ENCODE data around the gene MRGPRG. TPM values are rescaled to one million over a fixed set of nuclear protein-coding genes. Genes with fewer than 3 reads are reported as not detected.

MRGPRG gene
- total RNA-seq, 2 experiments from 2014 or later, result not detected

DNA sequence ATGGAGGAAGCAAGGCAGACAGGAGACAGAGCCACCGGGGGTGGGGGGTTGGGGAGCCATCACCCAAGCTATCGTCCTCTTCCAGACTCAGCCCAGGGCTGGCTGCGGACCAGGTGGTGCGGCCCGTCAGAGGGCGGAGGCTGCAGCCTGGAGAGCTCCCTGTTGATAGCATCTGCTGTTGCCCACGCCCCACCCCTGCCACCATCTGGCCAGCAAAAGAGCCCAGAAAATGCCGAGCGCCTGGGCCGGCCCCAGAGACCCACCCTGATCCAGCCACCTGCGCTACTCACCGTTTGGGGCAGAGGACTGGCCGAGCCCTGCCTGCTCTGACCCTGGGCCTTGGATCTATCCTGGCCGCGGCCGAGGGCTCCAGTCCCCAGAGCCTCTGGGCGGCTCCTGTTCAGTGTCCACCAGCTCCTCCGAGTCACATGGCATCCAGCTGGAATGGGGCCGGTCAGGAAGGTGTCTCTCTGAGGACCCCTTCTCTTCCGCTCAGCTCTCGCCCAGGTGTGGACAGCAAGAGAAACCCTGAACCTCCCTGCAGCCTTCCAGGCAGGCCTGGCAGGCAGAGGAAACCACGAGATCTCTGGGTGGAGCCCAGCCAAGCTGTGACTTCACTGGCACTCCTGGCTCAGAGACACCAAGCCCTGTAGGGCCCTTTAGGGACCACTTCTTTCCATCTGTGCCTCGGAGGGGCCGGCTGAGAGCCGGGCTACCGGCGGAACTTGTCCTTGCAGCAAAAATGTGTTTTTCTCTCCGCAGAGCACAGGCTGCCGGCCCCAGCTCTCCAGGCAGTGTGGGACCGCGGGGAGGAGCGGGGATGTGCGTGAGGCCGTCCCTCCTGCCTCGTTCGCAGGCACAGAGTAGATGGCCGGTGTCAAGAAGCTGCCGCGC, 13.5 kb upstream of the MRGPRG start, which contains the start of gene MRGPRE:
Gene MRGPRE (minus strand): TSS at position 567 of the 894 bp plus-strand sequence. CDS start 3,618 bp downstream, outside the sequence.
- H3K36me3 ChIP-seq (ENCODE audit: insufficient read depth, low read length), result no peaks in the 10 kb centered on the region
- no peaks in the 10 kb centered on the region for H3K4me1 ChIP-seq (ENCODE audit: insufficient read depth, low read length, poor library complexity, severe bottlenecking)
- no peak within 1 kb of the TSS for H3K4me2 ChIP-seq (ENCODE audit: low read length)
- H4K20me1 ChIP-seq (ENCODE audit: insufficient read depth, low read length), result no peaks in the 10 kb centered on the region
- intact Hi-C loops (cut with micrococcal nuclease; ENCODE audit: unreplicated experiment), result no loop called here
- H3K79me2 ChIP-seq (ENCODE audit: insufficient read depth, low read depth, low read length), result no peaks in the 10 kb centered on the region
- no peak within 1 kb of the TSS for H3K4me3 ChIP-seq (ENCODE audit: low read depth, low read length, poor library complexity, severe bottlenecking)
- H3K9me2 ChIP-seq (ENCODE audit: insufficient read depth, low read length), result no peaks in the 10 kb centered on the region
- ChIA-PET CTCF (ENCODE audit: unreplicated experiment) (no interaction called here), POLR2A (no interaction called here)
- H3K27ac ChIP-seq (ENCODE audit: low read depth, low read length, poor library complexity, severe bottlenecking), result no peak within 1 kb of the TSS
- TF ChIP-seq CTCF (conservative IDR thresholded peaks at IDR 0.05; ENCODE audit: low read length) (no peak), EZH2phosphoT487 (IDR thresholded peaks at IDR 0.05; ENCODE audit: borderline replicate concordance, low read depth, low read length) (no peak)
- no peak within 1 kb of the TSS for H2AFZ ChIP-seq (ENCODE audit: low read length)
- no TSS peak for BruUV-seq (replicated peaks)
- DNase-seq (ENCODE audit: low spot score), result no peak
- no peaks in the 10 kb centered on the region for H3K9me3 ChIP-seq (ENCODE audit: low read length)

DNA sequence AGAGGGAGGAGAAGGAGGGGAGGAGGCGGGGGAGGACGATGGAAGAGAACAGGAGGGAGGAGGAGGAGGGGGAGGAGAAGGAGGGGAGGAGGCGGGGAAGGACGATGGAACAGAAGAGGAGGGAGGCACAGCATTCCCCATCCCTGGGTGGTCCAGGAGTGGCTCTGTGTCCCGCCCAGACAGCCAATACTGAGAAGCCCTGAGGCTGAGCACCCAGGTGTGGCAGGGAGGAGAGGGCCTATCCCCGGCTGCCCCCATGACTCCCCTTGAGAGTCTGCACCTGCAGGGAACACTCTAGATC, 12.9 kb upstream of the MRGPRG start:
- Histone ChIP-seq H3K9me2 (ENCODE audit: insufficient read depth, low read length) (no peaks in the 10 kb centered on the region), H3K4me2 (ENCODE audit: low read length) (no peak overlapping the region), H3K4me3 (ENCODE audit: low read depth, low read length, poor library complexity, severe bottlenecking) (no peak overlapping the region), H3K36me3 (ENCODE audit: insufficient read depth, low read length) (no peaks in the 10 kb centered on the region), H2AFZ (ENCODE audit: low read length) (no peak overlapping the region), H4K20me1 (ENCODE audit: insufficient read depth, low read length) (no peaks in the 10 kb centered on the region), H3K9me3 (ENCODE audit: low read length) (no peaks in the 10 kb centered on the region), H3K79me2 (ENCODE audit: insufficient read depth, low read depth, low read length) (no peaks in the 10 kb centered on the region), H3K4me1 (ENCODE audit: insufficient read depth, low read length, poor library complexity, severe bottlenecking) (no peaks in the 10 kb centered on the region), H3K27ac (ENCODE audit: low read depth, low read length, poor library complexity, severe bottlenecking) (no peak overlapping the region)
- DNase-seq (ENCODE audit: low spot score), result no peak
- ChIA-PET CTCF (ENCODE audit: unreplicated experiment) (no interaction called here), POLR2A (no interaction called here)
- TF ChIP-seq CTCF (conservative IDR thresholded peaks at IDR 0.05; ENCODE audit: low read length), result no peak
- intact Hi-C loops (cut with micrococcal nuclease; ENCODE audit: unreplicated experiment), result no loop called here
- BruUV-seq (replicated peaks), result no TSS peak
